HuH-7 (cell line): ENCODE measurements around the gene ZGLP1.
A peak's percentile ranks its signal among the peaks of the same experiment; 100 is the strongest.

Experiments used
- DNase-seq: peaks from one replicate; pipeline ENCODE4 v3.0.0; 2011; ENCODE audit warnings: low spot score

ZGLP1 gene

DNA sequence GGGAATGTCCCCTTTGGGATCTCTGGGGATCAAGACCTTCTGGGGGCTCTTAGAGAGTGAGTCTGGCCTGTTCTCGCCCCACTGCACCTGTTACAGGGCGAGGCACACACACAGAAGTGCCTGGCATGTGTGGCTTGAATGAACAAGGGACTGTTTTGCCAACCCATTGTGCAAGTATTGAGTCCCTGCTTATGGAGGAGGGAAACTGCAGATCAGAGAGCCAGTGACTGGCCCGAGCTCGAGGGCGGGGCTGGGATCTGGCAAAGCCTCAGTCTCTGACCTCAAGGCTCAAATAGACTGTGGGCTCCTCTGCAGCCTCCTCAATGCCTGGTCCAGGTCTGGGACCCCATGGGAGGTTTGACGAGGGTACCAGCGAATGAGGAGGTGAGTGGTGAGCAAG is 18.2 kb upstream of the ZGLP1 start:
- DNase-seq: no peak

DNA sequence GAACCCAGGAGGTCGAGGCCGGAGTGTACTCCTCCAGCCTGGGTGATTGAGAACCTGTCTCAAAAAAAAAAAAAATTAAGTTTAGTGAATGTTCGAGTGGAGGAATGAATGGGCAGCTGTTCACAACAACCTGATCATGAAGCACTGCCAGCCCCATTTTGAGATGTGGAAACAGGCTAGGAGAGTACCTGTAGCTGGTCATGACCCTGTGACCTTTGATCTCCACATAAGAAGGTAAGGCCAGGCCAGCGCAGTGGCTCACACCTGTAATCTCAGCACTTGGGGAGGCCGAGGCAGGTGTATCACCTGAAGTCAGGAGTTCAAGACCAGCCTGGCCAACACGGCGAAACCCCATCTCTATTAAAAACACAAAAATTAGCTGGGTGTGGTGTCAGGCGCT is 16.1 kb upstream of the ZGLP1 start:
- DNase-seq: no peak

DNA sequence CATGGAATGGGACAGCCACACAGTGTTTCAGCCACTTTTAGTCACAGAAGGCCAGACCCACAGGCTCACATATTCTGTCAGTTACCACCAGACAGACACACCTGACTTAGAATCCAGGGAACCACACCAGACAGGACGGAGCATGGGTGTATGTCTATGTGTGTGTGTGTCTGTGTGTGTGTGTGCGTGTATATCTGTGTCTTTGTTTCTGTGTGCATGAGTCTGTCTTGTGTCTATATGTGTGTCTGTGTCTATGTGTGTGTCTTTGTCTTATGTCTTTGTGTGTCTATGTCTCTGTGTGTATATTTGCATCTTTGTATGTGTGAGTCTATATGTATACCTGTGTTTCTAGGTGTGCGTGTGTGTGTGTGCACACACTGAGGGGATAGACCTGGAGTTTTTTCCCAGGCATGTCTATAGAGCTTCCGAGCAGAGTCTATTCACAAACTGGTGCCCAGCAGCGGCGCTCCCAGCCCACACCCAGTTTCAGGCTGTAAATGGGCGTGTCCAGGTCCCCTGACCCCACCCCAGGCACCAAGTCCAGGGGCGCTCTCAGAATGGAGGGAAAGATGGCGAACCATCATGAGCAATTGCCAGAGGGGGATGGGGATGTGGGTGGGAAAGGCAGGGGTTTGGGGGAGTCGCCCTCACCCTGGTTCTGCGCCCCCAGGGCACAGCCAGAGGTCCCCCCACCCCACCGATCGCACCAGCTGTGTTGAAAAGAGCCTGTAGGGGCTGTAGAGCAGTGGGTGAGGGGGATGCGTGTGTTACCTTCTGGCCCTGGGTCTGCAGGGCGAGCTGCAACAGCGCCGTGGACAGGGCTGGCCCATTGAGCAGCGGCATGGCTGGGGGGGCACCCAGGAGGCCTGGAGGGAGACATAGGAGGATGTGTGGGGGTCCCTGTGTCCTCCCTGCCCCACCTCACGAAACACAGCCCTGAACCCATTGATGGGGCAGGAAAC is 12.5 kb upstream of the ZGLP1 start:
- no peak for DNase-seq

DNA sequence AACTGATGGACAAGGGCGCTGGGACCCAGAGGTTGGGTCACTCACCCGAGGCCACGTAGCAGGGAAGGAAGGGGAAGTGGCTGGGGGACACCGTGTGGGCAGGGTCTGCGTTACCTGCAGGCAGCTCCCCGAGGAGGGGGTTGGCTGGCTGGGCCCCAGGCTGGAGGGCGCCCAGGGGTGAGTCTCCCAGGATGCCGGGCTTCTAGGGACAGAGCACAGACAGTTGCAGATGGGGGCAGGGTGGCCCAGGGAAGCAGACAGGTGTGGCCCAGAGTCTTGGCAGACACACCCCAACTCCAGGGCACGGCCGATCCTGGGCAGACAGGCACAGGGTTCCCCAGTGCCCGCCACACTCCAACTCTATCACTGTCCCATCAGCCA is 11.8 kb upstream of the ZGLP1 start:
- DNase-seq: no peak

DNA sequence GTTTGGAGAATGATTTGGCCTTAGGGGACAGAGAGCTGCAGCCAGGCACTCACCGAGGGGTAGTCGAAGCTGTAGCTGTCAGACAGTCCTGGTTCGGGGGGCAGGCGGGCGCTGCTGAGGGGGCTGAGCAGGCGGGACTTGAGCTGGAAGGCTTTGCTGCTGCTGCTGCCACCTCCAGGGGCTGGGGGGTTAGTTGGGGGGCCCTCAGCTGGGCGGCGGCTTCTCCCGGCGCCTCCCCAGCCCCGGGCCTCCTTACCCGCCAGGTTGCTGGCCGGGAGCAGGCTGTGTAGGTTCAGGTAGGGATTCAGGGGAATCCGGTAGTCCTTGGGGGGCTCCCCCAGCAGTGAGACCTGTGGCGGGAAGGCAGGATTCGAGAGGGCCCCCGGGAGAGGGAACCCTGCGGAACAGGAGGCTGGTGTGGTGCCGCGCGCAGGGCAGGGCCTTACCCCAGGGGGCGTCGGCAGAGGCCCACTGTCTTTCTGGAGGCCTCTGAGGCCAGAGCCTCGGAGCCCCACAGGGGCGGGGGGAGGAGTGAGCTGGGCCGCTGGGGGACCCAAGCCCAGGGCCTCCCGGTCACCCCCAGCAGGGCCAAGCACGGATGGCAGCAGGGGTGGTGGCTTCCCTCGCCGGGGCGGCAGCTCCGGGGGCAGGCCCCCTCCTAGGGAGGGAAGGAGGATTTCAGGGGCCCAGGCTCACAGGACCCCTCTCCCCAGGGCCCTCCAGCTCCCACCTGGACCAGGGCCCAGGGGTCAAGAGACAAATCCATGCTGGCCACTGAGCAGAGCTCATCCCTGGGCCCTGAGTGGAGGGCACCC is 11.2 kb upstream of the ZGLP1 start:
- no peak for DNase-seq

GRCh38 chr19:10318807-10319682 is 9.4 kb upstream of the ZGLP1 start:
- no peak for DNase-seq

DNA sequence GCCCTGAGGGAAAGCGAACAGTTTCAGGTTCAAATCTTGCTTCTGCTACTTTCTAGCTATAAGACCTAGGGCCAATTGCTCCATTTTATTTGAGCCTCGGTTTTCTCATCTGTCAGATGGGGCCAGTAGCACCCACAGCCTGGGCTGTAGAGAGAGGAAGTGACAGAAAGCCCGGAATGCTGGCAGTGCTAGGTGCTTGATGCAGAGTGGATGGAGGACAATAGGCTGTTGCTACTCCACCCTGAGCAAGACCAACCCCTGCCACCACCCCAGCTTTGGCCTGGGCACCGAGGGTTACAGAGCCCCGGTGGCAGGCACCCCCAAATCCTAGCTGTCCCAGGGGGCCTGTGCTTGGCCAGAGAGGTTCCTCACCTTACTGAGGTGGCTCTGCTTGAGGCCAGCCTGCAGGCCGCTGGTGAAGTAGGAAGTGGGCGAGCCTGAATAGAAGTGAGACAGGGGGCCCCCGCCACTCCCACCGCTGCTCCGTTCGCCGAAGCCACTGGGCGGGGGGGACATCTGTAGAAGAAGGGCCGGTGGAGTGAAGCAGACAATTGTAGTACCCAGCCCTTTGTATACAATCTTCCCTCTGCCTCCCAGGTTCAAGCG is 8.3 kb upstream of the ZGLP1 start:
- DNase-seq: no peak

DNA sequence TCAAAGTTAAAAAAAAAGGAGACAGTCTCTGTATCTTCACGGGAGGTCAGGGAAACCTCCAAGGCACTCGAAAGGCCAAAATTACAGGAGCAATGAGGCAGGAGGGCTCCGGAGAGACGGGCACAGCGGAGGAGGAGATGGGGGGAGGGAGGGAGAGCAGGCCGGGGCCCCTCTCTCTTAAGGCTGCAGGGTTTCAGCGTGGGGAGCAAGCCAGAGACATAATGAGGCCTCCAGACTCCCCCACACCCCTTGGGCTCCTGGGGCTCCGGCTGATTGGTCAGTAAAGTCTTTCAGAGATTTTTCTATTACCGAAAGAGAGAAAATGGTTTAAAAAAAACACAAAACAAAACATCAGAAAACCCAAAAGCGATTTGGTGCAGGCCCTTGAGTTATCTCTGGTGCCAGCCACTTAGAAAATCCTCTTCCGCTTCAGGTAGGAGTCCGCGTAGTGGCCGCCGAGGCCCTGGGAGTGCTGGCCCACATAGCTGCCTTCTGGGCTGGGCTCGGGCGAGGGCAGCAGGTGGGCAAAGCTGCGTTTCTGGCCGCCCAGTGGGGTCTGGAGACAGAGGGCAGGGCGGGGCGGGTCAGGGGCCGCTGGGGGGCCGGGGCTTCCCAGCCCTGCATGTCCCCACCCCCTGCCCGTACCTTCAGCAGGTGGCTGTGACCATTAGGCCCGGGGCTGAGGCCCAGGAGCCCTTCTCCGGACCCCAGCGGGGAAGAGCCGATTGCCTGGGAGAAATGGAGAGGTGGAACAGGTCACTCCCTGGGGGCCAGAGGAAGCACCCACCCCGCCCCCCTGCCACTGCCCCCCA is 7.6 kb upstream of the ZGLP1 start:
- no peak for DNase-seq

GRCh38 chr19:10316229-10317044 is 6.8 kb upstream of the ZGLP1 start:
- DNase-seq: no peak

GRCh38 chr19:10315335-10316214 is 6.0 kb upstream of the ZGLP1 start, which contains the start of gene FDX2:
FDX2 (minus strand) TSS chr19:10316015; CDS start chr19:10315996, 19 bp downstream.
- DNase-seq: peak; percentile 95

DNA sequence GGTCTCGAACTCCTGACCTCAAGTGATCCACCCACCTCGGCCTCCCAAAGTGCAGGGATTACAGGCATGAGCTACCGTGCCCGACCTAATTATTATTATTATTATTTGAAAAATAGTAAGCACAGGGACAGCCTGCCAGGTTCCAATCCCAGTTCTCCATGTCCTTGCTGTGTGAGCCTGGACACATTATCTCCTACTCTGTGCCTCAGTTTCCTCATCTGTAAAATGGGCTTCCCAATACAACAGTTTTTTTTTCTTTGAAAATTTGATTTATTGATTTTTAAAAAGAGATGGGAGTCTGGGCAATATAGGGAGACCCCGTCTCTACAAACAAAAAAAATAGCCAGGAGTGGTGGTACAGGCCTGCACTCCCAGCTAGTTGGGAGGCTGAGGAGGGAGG is 3.3 kb downstream of the ZGLP1 start:
- DNase-seq: no peak

- no peak for DNase-seq
Measured at GRCh38 chr19:10305139-10305806, 4.3 kb downstream of the ZGLP1 start.

- no peak for DNase-seq
Measured at GRCh38 chr19:10299545-10300458, 9.8 kb downstream of the ZGLP1 start.

GRCh38 chr19:10295847-10296591 is 13.6 kb downstream of the ZGLP1 start:
- no peak for DNase-seq

- no peak for DNase-seq
Measured at GRCh38 chr19:10295305-10295846, 14.2 kb downstream of the ZGLP1 start.

GRCh38 chr19:10294368-10294697 is 15.3 kb downstream of the ZGLP1 start:
- no peak for DNase-seq
